ENCODE results near the gene GRAMD1A.

- no peak for TF ChIP-seq CTCF (IDR thresholded peaks at IDR 0.05)
- TF ChIP-seq ZFX (IDR thresholded peaks at IDR 0.05; ENCODE audit: borderline replicate concordance): no peak
Measured at GRCh38 chr19:34960940-34961679, 39.0 kb upstream of the GRAMD1A start.

Data from 22Rv1 (cell line).